ENCODE measurements around the gene KLHL4. TPM values are rescaled to one million over a fixed set of nuclear protein-coding genes. Genes with fewer than 3 reads are reported as not detected.
"Not testable (repeated sequence)": the region's sequence is repeated elsewhere in the genome, so short reads cannot be mapped to it uniquely, and the experiment has no call there.

The KLHL4 gene
- total RNA-seq, 4 donors from 2014 or later = 1.5 to 3.1 (median 2.0) TPM

GRCh38 chrX:87636533-87636932, 118.9 kb downstream of the KLHL4 start:
- 67% methylated on average over 1 of the region's 3 CpGs; no CpG with 5 or more reads in 1 of the 2 donors for whole genome bisulfite sequencing, 2 donors (ENCODE audit: low coverage in 1 of 2)

GRCh38 chrX:87641439-87641838, 123.8 kb downstream of the KLHL4 start:
- H3K9me3 ChIP-seq, ATAC-seq: not testable (repeated sequence)
- WGBS, 2 donors (ENCODE audit: low coverage in 1 of 2) = 90% methylated on average over 2 of the region's 4 CpGs; no CpG with 5 or more reads in 1 of the 2 donors

More at GRCh38 chrX:87636533-87636932, 118.9 kb downstream of the KLHL4 start:
- Histone ChIP-seq H3K27me3 (no peaks in the 10 kb centered on the region), H3K4me1 (no peaks in the 10 kb centered on the region), H3K27ac (no peak overlapping the region), H3K4me3 (no peak overlapping the region), H3K36me3 (no peaks in the 10 kb centered on the region), H3K9me3 (no peaks in the 10 kb centered on the region)
- ATAC-seq = no peak
- TF ChIP-seq EP300 (IDR thresholded peaks at IDR 0.05) = no peak
- TF ChIP-seq POLR2A (IDR thresholded peaks at IDR 0.05) = no peak
- no peak for TF ChIP-seq POLR2AphosphoS5 (IDR thresholded peaks at IDR 0.05)
- no peak for TF ChIP-seq CTCF (IDR thresholded peaks at IDR 0.05)

DNA sequence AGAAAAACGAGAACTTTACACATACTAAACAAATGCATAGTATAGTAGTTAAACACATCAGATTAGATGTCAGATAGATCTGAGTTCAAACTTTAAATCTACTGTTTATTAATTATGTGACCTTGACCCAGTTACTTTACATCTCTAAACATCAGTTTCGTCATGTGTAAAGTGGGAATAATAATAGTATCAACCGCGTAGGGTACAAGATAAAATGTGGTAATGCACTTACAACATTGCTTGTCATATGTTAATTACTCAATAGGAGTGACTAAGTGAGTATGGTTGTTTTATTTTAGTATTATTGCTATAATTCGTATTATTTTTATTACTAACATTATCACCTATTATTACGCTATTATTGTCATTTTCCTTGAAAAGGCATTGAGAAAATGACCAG, 144.2 kb downstream of the KLHL4 start:
- 60 to 88% methylated on average over 6 of the region's 6 CpGs for WGBS, 2 donors (ENCODE audit: low coverage in 1 of 2)
- no peak for ATAC-seq
- no peaks in the 10 kb centered on the region for H3K36me3 ChIP-seq
- no peak overlapping the region for H3K27ac ChIP-seq
- H3K4me3 ChIP-seq = no peak overlapping the region
- no peaks in the 10 kb centered on the region for H3K27me3 ChIP-seq
- H3K9me3 ChIP-seq = no peaks in the 10 kb centered on the region
- no peaks in the 10 kb centered on the region for H3K4me1 ChIP-seq
- TF ChIP-seq POLR2AphosphoS5 (IDR thresholded peaks at IDR 0.05) = no peak
- TF ChIP-seq EP300 (IDR thresholded peaks at IDR 0.05) = no peak
- no peak for TF ChIP-seq CTCF (IDR thresholded peaks at IDR 0.05)
- TF ChIP-seq POLR2A (IDR thresholded peaks at IDR 0.05) = no peak

More at GRCh38 chrX:87641439-87641838, 123.8 kb downstream of the KLHL4 start:
- not testable (repeated sequence) for H3K27me3 ChIP-seq, H3K36me3 ChIP-seq, H3K4me1 ChIP-seq, H3K4me3 ChIP-seq, H3K27ac ChIP-seq

GRCh38 chrX:87663421-87663820, 145.8 kb downstream of the KLHL4 start:
- H3K27ac ChIP-seq = no peak overlapping the region
- no peak overlapping the region for H3K4me3 ChIP-seq
- TF ChIP-seq CTCF (IDR thresholded peaks at IDR 0.05) (no peak), EP300 (IDR thresholded peaks at IDR 0.05) (no peak), POLR2AphosphoS5 (IDR thresholded peaks at IDR 0.05) (no peak)
- no peak for ATAC-seq
- no peaks in the 10 kb centered on the region for H3K4me1 ChIP-seq
- no peaks in the 10 kb centered on the region for H3K27me3 ChIP-seq
- no peaks in the 10 kb centered on the region for H3K36me3 ChIP-seq
- no peaks in the 10 kb centered on the region for H3K9me3 ChIP-seq

DNA sequence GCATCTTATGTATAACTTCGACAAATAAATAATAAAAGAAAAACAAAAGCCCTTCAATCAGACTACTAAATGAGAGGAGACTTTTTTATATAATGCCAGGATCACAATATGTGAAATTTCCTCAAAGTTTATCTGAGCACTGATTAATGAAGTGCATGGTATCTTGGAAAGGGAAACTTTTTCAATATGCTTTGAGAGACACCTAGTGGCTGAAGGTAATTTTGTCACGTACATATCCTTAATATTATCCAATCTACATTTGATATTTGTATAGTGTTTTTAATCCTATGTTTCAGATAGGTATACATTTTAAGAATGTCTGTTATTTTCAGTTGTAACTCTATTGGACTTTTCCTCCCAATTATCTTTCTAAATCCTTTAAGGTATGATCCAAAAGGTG, 146.8 kb downstream of the KLHL4 start:
- WGBS, 2 donors (ENCODE audit: low coverage in 1 of 2) = 5 to 22% methylated on average over 2 of the region's 2 CpGs
- H3K9me3 ChIP-seq = no peaks in the 10 kb centered on the region
- TF ChIP-seq POLR2A (IDR thresholded peaks at IDR 0.05) (no peak), CTCF (IDR thresholded peaks at IDR 0.05) (peak in 3 of 4 experiments; percentile 27 to 61 (median 30)), EP300 (IDR thresholded peaks at IDR 0.05) (no peak), POLR2AphosphoS5 (IDR thresholded peaks at IDR 0.05) (no peak)
- no peak overlapping the region for H3K4me3 ChIP-seq
- H3K4me1 ChIP-seq = no peaks in the 10 kb centered on the region
- H3K36me3 ChIP-seq = no peaks in the 10 kb centered on the region
- H3K27me3 ChIP-seq = no peaks in the 10 kb centered on the region
- no peak for ATAC-seq
- H3K27ac ChIP-seq = no peak overlapping the region

Data from gastroesophageal sphincter (tissue), 4 donors.